Transverse colon (tissue), 4 donors: ENCODE data around the gene COIL. TPM values are rescaled to one million over a fixed set of nuclear protein-coding genes. Genes with fewer than 3 reads are reported as not detected.
A peak's percentile ranks its signal among the peaks of the same experiment; 100 is the strongest.

Experiments
- DNase-seq: peaks from one replicate; pipeline ENCODE4 v3.0.0-alpha.2; 2019
- H3K27ac ChIP-seq, 4 donors: fragments of 200-600 bp; sonication (generic); 2 replicates each; pipeline ENCODE4 v1.5.1; 2016 to 2018; ENCODE audit warnings: inconsistent platforms in 4 of 4
- H3K27me3 ChIP-seq: fragments of 200-600 bp; sonication (generic); 2 replicates; pipeline ENCODE4 v1.5.1; 2017; ENCODE audit warnings: inconsistent platforms
- H3K36me3 ChIP-seq, 4 donors: fragments of 200-600 bp; sonication (generic); 2 replicates each; pipeline ENCODE4 v1.5.1; 2017 to 2019; ENCODE audit warnings: inconsistent platforms in 4 of 4
- H3K4me1 ChIP-seq, 4 donors: fragments of 200-600 bp; sonication (generic); 2 replicates each; pipeline ENCODE4 v1.5.1; 2017 to 2020; ENCODE audit warnings: inconsistent platforms in 4 of 4
- H3K4me3 ChIP-seq, 4 donors: fragments of 200-600 bp; sonication (generic); 1 replicate in 1 of 4; 2 replicates in 3 of 4; pipeline versions ENCODE4 v1.5.1 to v1.6.1; 2017 to 2019; ENCODE audit warnings: inconsistent platforms in 4 of 4
- H3K9me3 ChIP-seq, 2 donors: fragments of 200-600 bp; sonication (generic); 2 replicates each; pipeline ENCODE4 v1.5.1; 2017 to 2019; ENCODE audit warnings: inconsistent platforms in 2 of 2
- EP300 ChIP-seq: sonication (generic); formaldehyde crosslinking; IDR thresholded peaks from one replicate; pipeline ENCODE4 v1.6.1; 2017; ENCODE audit warnings: antibody characterized with exemption, low read depth
- POLR2A ChIP-seq: fragments of 450-650 bp; IDR thresholded peaks from one replicate; pipeline ENCODE4 v1.6.1; 2016; ENCODE audit warnings: antibody characterized with exemption, mild to moderate bottlenecking, moderate library complexity
- POLR2AphosphoS5 ChIP-seq, 3 donors: sonication (generic); formaldehyde crosslinking; IDR thresholded peaks; one replicate each; pipeline ENCODE4 v1.6.1; 2016; ENCODE audit warnings: antibody characterized with exemption in 3 of 3
- WGBS, 2 donors: methylation state at CpG; one replicate each; pipeline ENCODE4 v1.1.5; 2018; ENCODE audit warnings: low coverage in 1 of 2; 5-methylcytosine and 5-hydroxymethylcytosine counted together
- in situ Hi-C, 4 donors: fragments of 200-750 bp; cut with MboI; loops; one replicate each; pipeline versions ENCODE4 v1.15.0 to v1.15.1; 2017; ENCODE audit warnings: low sequenced_read_pairs in 3 of 4, low pct_ligation_motif_present in 1 of 4, low pct_unique_long_range_greater_than_20kb in 1 of 4
- intact Hi-C: fragments of 100-400 bp; cut with DNase I; formaldehyde crosslinking; loops from one replicate; pipeline ENCODE4 v1.15.1; 2023; ENCODE audit warnings: low total_unique reads
- total RNA-seq, 4 donors: library from RNA; depleted of rRNA; stranded (reverse); fragments of >200 nt; gene quantifications; one replicate each; pipeline ENCODE4 v1.1.0, GENCODE V29; 2016
- TF ChIP-seq, protein P1 (sequence below), 5 experiments: fragments of 200-600 bp in 3 of 5; fragments of 450-650 bp in 2 of 5; sonication (generic) in 3 of 5; IDR thresholded peaks; 1 replicate in 2 of 5; 2 replicates in 3 of 5; pipeline ENCODE4 v1.5.1; 2016 to 2017; ENCODE audit warnings: antibody characterized with exemption in 5 of 5, inconsistent platforms in 3 of 5, mild to moderate bottlenecking in 2 of 5, moderate library complexity in 1 of 5

COIL gene
- total RNA-seq, 4 donors from 2014 or later = 1.5 to 12.2 (median 8.2) TPM

DNA sequence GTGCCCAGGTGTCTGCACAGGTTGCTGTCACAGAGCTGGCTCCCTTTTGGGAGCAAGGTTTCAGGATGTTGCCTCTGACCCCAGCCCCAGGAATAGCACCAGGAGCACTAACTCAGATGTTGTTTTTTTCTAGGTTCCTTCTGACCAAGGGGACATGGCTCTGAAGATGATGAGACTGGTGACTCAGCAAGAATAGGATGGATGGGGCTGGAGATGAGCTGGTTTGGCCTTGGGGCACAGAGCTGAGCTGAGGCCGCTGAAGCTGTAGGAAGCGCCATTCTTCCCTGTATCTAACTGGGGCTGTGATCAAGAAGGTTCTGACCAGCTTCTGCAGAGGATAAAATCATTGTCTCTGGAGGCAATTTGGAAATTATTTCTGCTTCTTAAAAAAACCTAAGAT lies 45.2 kb upstream of the COIL start:
- TF ChIP-seq EP300 = no peak
- no peak for TF ChIP-seq POLR2AphosphoS5 (IDR thresholded peaks at IDR 0.05)
- TF ChIP-seq, protein P1, sequence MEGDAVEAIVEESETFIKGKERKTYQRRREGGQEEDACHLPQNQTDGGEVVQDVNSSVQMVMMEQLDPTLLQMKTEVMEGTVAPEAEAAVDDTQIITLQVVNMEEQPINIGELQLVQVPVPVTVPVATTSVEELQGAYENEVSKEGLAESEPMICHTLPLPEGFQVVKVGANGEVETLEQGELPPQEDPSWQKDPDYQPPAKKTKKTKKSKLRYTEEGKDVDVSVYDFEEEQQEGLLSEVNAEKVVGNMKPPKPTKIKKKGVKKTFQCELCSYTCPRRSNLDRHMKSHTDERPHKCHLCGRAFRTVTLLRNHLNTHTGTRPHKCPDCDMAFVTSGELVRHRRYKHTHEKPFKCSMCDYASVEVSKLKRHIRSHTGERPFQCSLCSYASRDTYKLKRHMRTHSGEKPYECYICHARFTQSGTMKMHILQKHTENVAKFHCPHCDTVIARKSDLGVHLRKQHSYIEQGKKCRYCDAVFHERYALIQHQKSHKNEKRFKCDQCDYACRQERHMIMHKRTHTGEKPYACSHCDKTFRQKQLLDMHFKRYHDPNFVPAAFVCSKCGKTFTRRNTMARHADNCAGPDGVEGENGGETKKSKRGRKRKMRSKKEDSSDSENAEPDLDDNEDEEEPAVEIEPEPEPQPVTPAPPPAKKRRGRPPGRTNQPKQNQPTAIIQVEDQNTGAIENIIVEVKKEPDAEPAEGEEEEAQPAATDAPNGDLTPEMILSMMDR (IDR thresholded peaks at IDR 0.05) = no peak
- no peak for TF ChIP-seq POLR2A
- Histone ChIP-seq H3K27me3 (no peaks in the 10 kb centered on the region), H3K4me1 (peaks cover 0 to 7% (median 0%) of the 10 kb centered on the region in 4 donors), H3K27ac (no peak overlapping the region), H3K9me3 (no peaks in the 10 kb centered on the region), H3K4me3 (no peak overlapping the region), H3K36me3 (peaks cover 0 to 14% (median 2%) of the 10 kb centered on the region in 4 donors)
- no peak for DNase-seq
- in situ Hi-C loops (no loop called here), intact Hi-C loops (loop anchor here (10.0 kb wide), 2 partner anchors 49 to 109 kb away; no protein-coding TSS in a partner anchor)
- WGBS, 2 donors = 95% methylated on average over 2 of the region's 2 CpGs; no CpG with 5 or more reads in 1 of the 2 donors

DNA sequence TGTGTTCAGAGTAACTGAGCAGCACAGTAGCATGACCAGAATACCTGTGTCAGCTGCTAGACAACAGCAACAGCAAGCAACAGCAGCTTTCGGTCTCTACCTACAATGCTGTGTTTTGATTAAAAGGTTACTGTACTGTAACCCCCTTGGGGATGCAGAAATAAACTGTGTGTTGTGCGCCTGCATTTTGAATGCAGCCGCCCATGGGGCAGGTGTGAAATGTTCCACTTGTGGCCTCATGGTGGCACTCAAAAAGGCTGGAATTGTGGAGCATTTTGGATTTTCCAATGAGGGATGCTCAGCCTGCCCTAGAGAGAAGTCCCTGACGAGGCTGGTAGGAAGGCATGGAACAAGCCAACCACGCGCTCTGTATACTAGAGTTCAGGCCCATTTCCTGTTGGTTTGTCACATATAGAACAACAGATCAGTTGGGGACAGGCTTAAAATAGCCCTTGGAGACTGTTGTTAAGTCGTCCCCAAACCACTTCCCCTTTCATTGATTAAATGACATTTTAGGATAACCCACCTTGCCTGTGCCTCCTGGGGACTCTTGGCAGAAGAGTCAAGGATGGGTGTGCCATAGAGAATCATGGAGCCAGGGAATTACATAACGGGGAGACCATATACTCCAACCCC lies 44.2 kb upstream of the COIL start:
- TF ChIP-seq, protein P1 (IDR thresholded peaks at IDR 0.05) = peak; percentile 38 to 57 (median 46)
- TF ChIP-seq EP300 = no peak
- intact Hi-C loops (loop anchor here (10.0 kb wide), 2 partner anchors 50 to 110 kb away; no protein-coding TSS in a partner anchor), in situ Hi-C loops (no loop called here)
- WGBS, 2 donors = 59 to 67% methylated on average over 2 to 8 of the region's 8 CpGs
- peak; percentile 35 for DNase-seq
- peaks cover 0 to 3% (median 0%) of the 10 kb centered on the region in 4 donors for H3K4me1 ChIP-seq
- H3K27me3 ChIP-seq = no peaks in the 10 kb centered on the region
- peaks cover 0 to 18% (median 2%) of the 10 kb centered on the region in 4 donors for H3K36me3 ChIP-seq
- H3K9me3 ChIP-seq = no peaks in the 10 kb centered on the region
- H3K27ac ChIP-seq = no peak overlapping the region
- no peak overlapping the region for H3K4me3 ChIP-seq

DNA sequence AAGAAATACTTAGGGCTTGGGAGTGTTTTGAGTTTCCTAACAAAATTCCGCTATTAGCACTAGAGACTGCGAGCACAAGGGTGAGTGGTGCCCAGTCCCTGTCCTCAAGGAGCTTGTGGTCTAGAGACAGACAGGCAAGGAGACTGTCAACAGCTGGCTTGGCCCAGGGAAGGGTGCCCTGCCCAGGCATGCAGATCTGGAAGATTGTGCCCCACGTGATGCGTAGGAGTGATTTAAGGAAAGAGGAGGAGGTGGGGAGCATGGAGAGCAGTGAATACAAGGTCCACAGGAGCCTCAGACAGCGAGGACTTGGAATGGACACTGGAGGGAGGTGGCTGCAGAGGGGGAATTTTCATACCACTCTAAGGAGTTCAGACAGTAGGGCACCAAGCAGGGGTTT lies 42.1 kb upstream of the COIL start:
- H3K4me3 ChIP-seq = no peak overlapping the region
- no peaks in the 10 kb centered on the region for H3K9me3 ChIP-seq
- in situ Hi-C loops (no loop called here), intact Hi-C loops (loop anchor here (10.0 kb wide), 2 partner anchors 52 to 112 kb away; no protein-coding TSS in a partner anchor)
- no peaks in the 10 kb centered on the region for H3K27me3 ChIP-seq
- H3K36me3 ChIP-seq = peaks cover 0 to 18% (median 2%) of the 10 kb centered on the region in 4 donors
- TF ChIP-seq EP300 (no peak), POLR2AphosphoS5 (IDR thresholded peaks at IDR 0.05) (no peak), POLR2A (no peak)
- TF ChIP-seq, protein P1 (IDR thresholded peaks at IDR 0.05) = no peak
- 92 to 100% methylated on average over 3 to 5 of the region's 5 CpGs for whole genome bisulfite sequencing, 2 donors
- no peak overlapping the region for H3K27ac ChIP-seq
- H3K4me1 ChIP-seq = no peaks in the 10 kb centered on the region
- no peak for DNase-seq

DNA sequence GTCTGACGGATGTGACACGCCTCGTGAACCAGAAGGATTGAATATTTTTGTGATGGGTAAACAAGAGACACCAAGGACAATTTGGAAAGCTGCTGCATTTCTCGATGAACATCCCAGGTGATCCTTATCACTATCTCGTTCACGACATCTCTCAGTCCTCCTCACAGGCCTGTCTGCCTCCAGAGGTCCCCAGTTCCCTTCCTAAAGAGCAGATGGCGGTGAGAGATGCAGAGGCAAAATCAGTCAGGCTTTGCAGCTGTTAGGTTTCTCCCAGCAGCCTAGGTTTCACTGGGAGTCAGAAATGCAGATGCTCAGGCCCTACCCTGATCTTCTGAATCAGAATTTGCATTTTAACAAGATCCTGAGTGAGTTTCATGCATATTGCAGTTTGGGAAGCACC lies 40.7 kb upstream of the COIL start:
- no peak for TF ChIP-seq POLR2AphosphoS5 (IDR thresholded peaks at IDR 0.05)
- TF ChIP-seq EP300 = no peak
- TF ChIP-seq, protein P1 (IDR thresholded peaks at IDR 0.05) = no peak
- TF ChIP-seq POLR2A = no peak
- H3K9me3 ChIP-seq = no peaks in the 10 kb centered on the region
- H3K27me3 ChIP-seq = no peaks in the 10 kb centered on the region
- 90 to 100% methylated on average over 1 to 7 of the region's 7 CpGs for WGBS, 2 donors
- H3K4me3 ChIP-seq = no peak overlapping the region
- H3K4me1 ChIP-seq = no peaks in the 10 kb centered on the region
- intact Hi-C loops = loop anchor here (10.0 kb wide), 2 partner anchors 53 to 113 kb away; no protein-coding TSS in a partner anchor
- H3K36me3 ChIP-seq = peaks cover 0 to 18% (median 5%) of the 10 kb centered on the region in 4 donors
- in situ Hi-C loops = no loop called here
- H3K27ac ChIP-seq = no peak overlapping the region
- no peak for DNase-seq
